ENCODE results near the gene PCDH15. TPM values are rescaled to one million over a fixed set of nuclear protein-coding genes. Genes with fewer than 3 reads are reported as not detected.

Gene PCDH15
- polyA plus RNA-seq, 1 of the 3 experiments (the other 2 are of a cell fraction) = 0.03 TPM

DNA sequence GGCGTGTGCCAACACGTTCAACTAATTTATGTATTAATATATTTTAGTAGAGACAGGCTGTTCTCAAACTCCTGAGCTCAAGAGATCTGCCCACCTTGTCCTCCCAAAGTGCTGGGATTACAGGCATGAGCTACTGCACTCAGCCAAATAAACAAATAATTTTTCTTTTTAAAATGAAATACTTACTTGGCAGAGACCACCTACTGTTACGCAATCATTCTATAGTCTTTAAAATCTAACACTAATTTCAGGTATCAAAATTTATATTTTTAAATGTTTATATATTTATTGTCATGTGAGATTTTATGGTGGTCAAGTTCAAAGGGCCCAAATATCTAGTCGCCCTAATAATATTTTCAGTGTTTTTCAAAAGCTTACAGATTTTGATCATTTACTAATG is 323.3 kb downstream of the PCDH15 start:
- TF ChIP-seq SIN3A (IDR thresholded peaks at IDR 0.05; ENCODE audit: borderline replicate concordance, low read depth, low read length) = no peak
- TF ChIP-seq FOXJ3 (CRISPR knock-in tag; IDR thresholded peaks at IDR 0.05) = no peak
- TF ChIP-seq, protein P1, sequence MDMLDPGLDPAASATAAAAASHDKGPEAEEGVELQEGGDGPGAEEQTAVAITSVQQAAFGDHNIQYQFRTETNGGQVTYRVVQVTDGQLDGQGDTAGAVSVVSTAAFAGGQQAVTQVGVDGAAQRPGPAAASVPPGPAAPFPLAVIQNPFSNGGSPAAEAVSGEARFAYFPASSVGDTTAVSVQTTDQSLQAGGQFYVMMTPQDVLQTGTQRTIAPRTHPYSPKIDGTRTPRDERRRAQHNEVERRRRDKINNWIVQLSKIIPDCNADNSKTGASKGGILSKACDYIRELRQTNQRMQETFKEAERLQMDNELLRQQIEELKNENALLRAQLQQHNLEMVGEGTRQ (IDR thresholded peaks at IDR 0.05; ENCODE audit: borderline replicate concordance, low read depth, low read length) = no peak
- no peak for TF ChIP-seq FOXM1 (IDR thresholded peaks at IDR 0.05; ENCODE audit: low read depth)
- no peak for TF ChIP-seq MXI1 (IDR thresholded peaks at IDR 0.05; ENCODE audit: low read depth, low read length)
- no peak for TF ChIP-seq TAF1 (IDR thresholded peaks at IDR 0.05; ENCODE audit: borderline replicate concordance, low read depth, low read length)
- no peak for TF ChIP-seq RCOR1 (IDR thresholded peaks at IDR 0.05; ENCODE audit: low read length)
- TF ChIP-seq PBX3 (IDR thresholded peaks at IDR 0.05) = no peak
- TF ChIP-seq ELF1 (IDR thresholded peaks at IDR 0.05) = no peak
- TF ChIP-seq EZH2phosphoT487 (IDR thresholded peaks at IDR 0.05; ENCODE audit: borderline replicate concordance, low read depth) = no peak
- TF ChIP-seq EP300 (IDR thresholded peaks at IDR 0.05; ENCODE audit: borderline replicate concordance in 1 of 2, low read depth in 1 of 2, low read length in 1 of 2) = no peak
- TF ChIP-seq TCF12 (IDR thresholded peaks at IDR 0.05) = no peak
- TF ChIP-seq RAD21 (IDR thresholded peaks at IDR 0.05; ENCODE audit: low read length) = no peak
- no peak for TF ChIP-seq GATA2 (CRISPR knock-in tag; IDR thresholded peaks at IDR 0.05)
- Histone ChIP-seq H3K27me3 (ENCODE audit: insufficient read depth) (no peaks in the 10 kb centered on the region), H3K4me1 (ENCODE audit: control insufficient read depth in 1 of 2, insufficient read depth in 2 of 2, low read depth in 1 of 2, low read length in 1 of 2) (no peaks in the 10 kb centered on the region; a peak in 1 of 4 replicates), H3K9ac (no peak overlapping the region), H3K4me2 (no peak overlapping the region), H2AFZ (ENCODE audit: low read depth) (no peak overlapping the region), H3K27ac (ENCODE audit: low read depth in 2 of 2, low read length in 1 of 2) (no peak overlapping the region), H3K9me2 (no peaks in the 10 kb centered on the region; the same call in 1 of the 2 replicates), H3F3A (replicated peaks; ENCODE audit: insufficient read depth) (no peaks in the 10 kb centered on the region), H3K9me3 (no peaks in the 10 kb centered on the region; the same call in 1 of the 2 replicates), H3K4me3 (ENCODE audit: low read depth in 2 of 2, low read length in 1 of 2) (no peak overlapping the region), H3K79me2 (ENCODE audit: insufficient read depth) (no peaks in the 10 kb centered on the region), H3K36me3 (replicated peaks in 1 of 2; ENCODE audit: control insufficient read depth in 1 of 2, insufficient read depth in 2 of 2, low read length in 1 of 2) (no peaks in the 10 kb centered on the region), H4K20me1 (ENCODE audit: insufficient read depth) (no peaks in the 10 kb centered on the region)
- CTCF ChIA-PET = no interaction called here
- POLR2A ChIA-PET = no interaction called here
- WGBS (ENCODE audit: low lambda C conversion rate) = 65% methylated on average over 4 of the region's 4 CpGs
- no peak for DNase-seq

- ChIA-PET CTCF (no interaction called here), POLR2A (no interaction called here)
- Histone ChIP-seq H3K27ac (ENCODE audit: low read depth in 2 of 2, low read length in 1 of 2) (no peak overlapping the region), H3K9me3 (no peaks in the 10 kb centered on the region; the same call in 1 of the 2 replicates), H4K20me1 (ENCODE audit: insufficient read depth) (no peaks in the 10 kb centered on the region), H3K27me3 (ENCODE audit: insufficient read depth) (no peaks in the 10 kb centered on the region), H3K79me2 (ENCODE audit: insufficient read depth) (no peaks in the 10 kb centered on the region), H3K4me2 (no peak overlapping the region), H3K4me3 (ENCODE audit: low read depth in 2 of 2, low read length in 1 of 2) (peak overlapping the region in 1 of 2 experiments; percentile 6; a peak in 2 of 4 replicates), H2AFZ (ENCODE audit: low read depth) (no peak overlapping the region), H3K4me1 (ENCODE audit: control insufficient read depth in 1 of 2, insufficient read depth in 2 of 2, low read depth in 1 of 2, low read length in 1 of 2) (no peaks in the 10 kb centered on the region), H3F3A (replicated peaks; ENCODE audit: insufficient read depth) (no peaks in the 10 kb centered on the region), H3K9ac (no peak overlapping the region), H3K36me3 (replicated peaks in 1 of 2; ENCODE audit: control insufficient read depth in 1 of 2, insufficient read depth in 2 of 2, low read length in 1 of 2) (no peaks in the 10 kb centered on the region), H3K9me2 (no peaks in the 10 kb centered on the region; the same call in 1 of the 2 replicates)
- no peak for DNase-seq
- WGBS (ENCODE audit: low lambda C conversion rate) = 17% methylated on average over 1 of the region's 1 CpG
- TF ChIP-seq NFIC (IDR thresholded peaks at IDR 0.05; ENCODE audit: borderline replicate concordance) (no peak), FOXJ3 (CRISPR knock-in tag; IDR thresholded peaks at IDR 0.05) (no peak), GATA2 (CRISPR knock-in tag; IDR thresholded peaks at IDR 0.05) (no peak), REST (IDR thresholded peaks at IDR 0.05; ENCODE audit: low read depth, low read length) (no peak), EP300 (IDR thresholded peaks at IDR 0.05; ENCODE audit: borderline replicate concordance in 1 of 2, low read depth in 1 of 2, low read length in 1 of 2) (no peak), EZH2phosphoT487 (IDR thresholded peaks at IDR 0.05; ENCODE audit: borderline replicate concordance, low read depth) (no peak), CHD2 (IDR thresholded peaks at IDR 0.05; ENCODE audit: low read length, partially characterized antibody) (no peak), SIN3A (IDR thresholded peaks at IDR 0.05; ENCODE audit: borderline replicate concordance, low read depth, low read length) (no peak), TEAD4 (IDR thresholded peaks at IDR 0.05; ENCODE audit: borderline replicate concordance, insufficient read depth) (no peak)
Observed at GRCh38 chr10:54470324-54470631, 330.8 kb downstream of the PCDH15 start.
